Activated T-cell treated with anti-CD3 and anti-CD28 coated beads for 4 hours (primary cell): Measurements from ENCODE around the gene NDUFA8.
A peak's percentile ranks its signal among the peaks of the same experiment; 100 is the strongest.

Source experiments
- DNase-seq: peaks from one replicate; pipeline ENCODE4 v3.0.0-alpha.2; 2020

The NDUFA8 gene

GRCh38 chr9:122095010-122095767 is 64.4 kb downstream of the NDUFA8 start:
- peak; percentile 28 for DNase-seq
